PC-3 (cell line): ENCODE measurements around the gene FCRL6. TPM values are rescaled to one million over a fixed set of nuclear protein-coding genes. Genes with fewer than 3 reads are reported as not detected.

ENCODE experiments used
- ATAC-seq: fragments of 200-7000 bp; cut with Tn5 transposase; 2 replicates; pipeline ENCODE4 v1.9.1; 2020; ENCODE audit warnings: mild to moderate bottlenecking, moderate library complexity
- BruUV-seq: library from RNA; stranded (reverse); fragments of 400-500 nt; replicated peaks from 2 replicates; lab custom pipeline; 2021; lab: Mats Ljungman, UMichigan
- CTCF ChIA-PET: fragments of 300-600 bp; sonication (Branson Sonifier 250); formaldehyde crosslinking; loops from one replicate; lab custom pipeline; 2022; ENCODE audit warnings: antibody characterized with exemption; lab: Charles Lee
- POLR2A ChIA-PET: fragments of 300-600 bp; sonication (Branson Sonifier 250); formaldehyde crosslinking; loops from one replicate; lab custom pipeline; 2022; ENCODE audit warnings: antibody characterized with exemption; ENCODE audit not compliant: unreplicated experiment; lab: Charles Lee
- DNase-seq: peaks from one replicate; pipeline ENCODE4 v3.0.0-alpha.2; 2015
- H2AFZ ChIP-seq: fragments of 300-600 bp; sonication (generic); 2 replicates; pipeline ENCODE4 v1.6.0; 2016; ENCODE audit warnings: antibody characterized with exemption, low read length
- H3F3A ChIP-seq: fragments of 300-600 bp; sonication (generic); one replicate; pipeline ENCODE4 v1.6.0; 2017; ENCODE audit warnings: antibody characterized with exemption, low read length, control low read depth, mild to moderate bottlenecking; ENCODE audit not compliant: unreplicated experiment
- H3K27ac ChIP-seq: fragments of 300-600 bp; sonication (generic); 2 replicates; pipeline ENCODE4 v1.5.1; 2016; ENCODE audit warnings: mild to moderate bottlenecking, low read length
- H3K27me3 ChIP-seq: fragments of 300-600 bp; sonication (generic); 2 replicates; pipeline ENCODE4 v1.6.1; 2016; ENCODE audit warnings: low read length, mixed read lengths
- H3K36me3 ChIP-seq: fragments of 300-600 bp; sonication (generic); 2 replicates; pipeline ENCODE4 v1.6.1; 2016; ENCODE audit warnings: low read depth, mixed run types, low read length, mixed read lengths
- H3K4me1 ChIP-seq: fragments of 300-600 bp; sonication (generic); 2 replicates; pipeline ENCODE4 v1.5.1; 2016; ENCODE audit warnings: low read length; ENCODE audit not compliant: insufficient read depth
- H3K4me2 ChIP-seq: fragments of 300-600 bp; sonication (generic); 2 replicates; pipeline ENCODE4 v1.6.0; 2016; ENCODE audit warnings: low read length
- H3K4me3 ChIP-seq: fragments of 300-600 bp; sonication (generic); 2 replicates; pipeline ENCODE4 v1.5.1; 2016; ENCODE audit warnings: mild to moderate bottlenecking, low read length, mixed read lengths
- H3K79me2 ChIP-seq: fragments of 300-600 bp; sonication (generic); 2 replicates; pipeline ENCODE4 v1.6.1; 2017; ENCODE audit warnings: low read length, mixed read lengths
- H3K9ac ChIP-seq: fragments of 300-600 bp; sonication (generic); 2 replicates; pipeline ENCODE4 v1.6.0; 2016; ENCODE audit warnings: mild to moderate bottlenecking, low read length
- H3K9me2 ChIP-seq: fragments of 300-600 bp; sonication (generic); replicated peaks from 2 replicates; pipeline ENCODE4 v1.6.1; 2016; ENCODE audit warnings: mixed run types, low read length, mixed read lengths
- H3K9me3 ChIP-seq: fragments of 300-600 bp; sonication (generic); 2 replicates; pipeline ENCODE4 v1.6.1; 2016; ENCODE audit warnings: low read length, mixed read lengths
- H4K20me1 ChIP-seq: fragments of 300-600 bp; sonication (generic); 2 replicates; pipeline ENCODE4 v1.6.1; 2016; ENCODE audit warnings: low read length, mixed read lengths
- EZH2 ChIP-seq: fragments of 300-600 bp; sonication (generic); IDR thresholded peaks from one replicate; pipeline ENCODE4 v1.6.1; 2017; ENCODE audit warnings: antibody characterized with exemption, mild to moderate bottlenecking, low read length; ENCODE audit not compliant: unreplicated experiment
- EZH2phosphoT487 ChIP-seq: fragments of 300-600 bp; sonication (generic); IDR thresholded peaks from 2 replicates; pipeline ENCODE4 v1.6.1; 2018; ENCODE audit warnings: mild to moderate bottlenecking, antibody characterized with exemption, low read length, borderline replicate concordance
- intact Hi-C: fragments of 100-400 bp; cut with micrococcal nuclease; formaldehyde crosslinking; loops from 2 replicates; pipeline ENCODE4 v1.9.0; 2023
- total RNA-seq: library from RNA; depleted of rRNA; stranded (reverse); fragments of >200 nt; gene quantifications from 2 replicates; pipeline ENCODE4 v1.2.3, GENCODE V29; 2014
- TF ChIP-seq, protein P1 (sequence below): fragments of 300-600 bp; sonication (generic); conservative IDR thresholded peaks from 2 replicates; pipeline ENCODE4 v1.5.1; 2017; ENCODE audit warnings: antibody characterized with exemption, low read depth, mild to moderate bottlenecking, low read length

The FCRL6 gene
- total RNA-seq, 1 experiment from 2014 or later, result not detected

DNA sequence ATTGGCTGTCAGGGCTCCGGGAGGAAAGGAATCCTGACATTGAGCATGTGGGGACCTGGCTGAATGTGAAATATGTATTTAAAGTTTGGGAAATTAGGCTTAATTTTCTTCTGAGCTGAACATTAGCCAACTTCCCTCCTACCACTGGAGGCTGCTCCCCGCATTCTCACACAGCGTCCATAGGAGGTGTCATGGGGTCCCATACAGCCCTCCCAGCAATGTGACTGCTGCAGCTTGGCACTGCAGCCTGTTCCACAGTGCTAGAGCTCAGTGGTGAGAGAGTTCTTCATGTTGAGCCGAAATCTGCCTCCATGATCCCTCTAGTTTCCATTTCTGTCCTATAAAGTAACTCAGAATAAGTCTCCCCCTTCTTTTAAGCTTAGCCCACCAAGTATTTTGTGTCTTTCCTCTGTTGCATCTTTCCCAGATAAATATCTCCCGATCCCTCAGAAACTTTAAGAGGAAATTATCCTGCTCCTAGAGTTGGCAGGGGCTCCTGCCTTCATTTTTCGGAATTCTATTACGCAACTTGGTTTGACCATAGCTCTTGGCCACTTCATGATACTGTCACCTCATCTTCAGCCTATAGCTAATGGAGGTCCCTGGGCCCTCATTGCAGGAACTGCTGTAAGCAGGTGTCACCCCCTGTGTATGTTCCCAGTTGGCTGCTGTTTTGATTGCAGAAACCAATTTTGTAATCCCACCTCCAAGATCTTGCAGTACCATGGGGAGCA lies 2.0 kb downstream of the FCRL6 start:
- Histone ChIP-seq H3K9me2 (no peaks in the 10 kb centered on the region), H3K79me2 (no peaks in the 10 kb centered on the region), H2AFZ (no peak overlapping the region), H4K20me1 (no peaks in the 10 kb centered on the region), H3K9ac (no peak overlapping the region), H3F3A (no peaks in the 10 kb centered on the region), H3K4me3 (no peak overlapping the region), H3K4me2 (no peak overlapping the region), H3K36me3 (no peaks in the 10 kb centered on the region), H3K4me1 (peaks cover 16% of the 10 kb centered on the region), H3K9me3 (no peaks in the 10 kb centered on the region), H3K27me3 (no peaks in the 10 kb centered on the region), H3K27ac (no peak overlapping the region)
- CTCF ChIA-PET, result interaction anchor here (0.6 to 1.5 kb wide), 5 partner anchors 10 to 203 kb away, joined by 3 to 4 read pairs (median 3); no protein-coding TSS in a partner anchor
- DNase-seq (no peak), ATAC-seq (no peak)
- no TSS peak for BruUV-seq
- POLR2A ChIA-PET, result no interaction called here
- intact Hi-C loops, result no loop called here
- no peak for TF ChIP-seq EZH2
- TF ChIP-seq EZH2phosphoT487, result no peak
- TF ChIP-seq, protein P1, sequence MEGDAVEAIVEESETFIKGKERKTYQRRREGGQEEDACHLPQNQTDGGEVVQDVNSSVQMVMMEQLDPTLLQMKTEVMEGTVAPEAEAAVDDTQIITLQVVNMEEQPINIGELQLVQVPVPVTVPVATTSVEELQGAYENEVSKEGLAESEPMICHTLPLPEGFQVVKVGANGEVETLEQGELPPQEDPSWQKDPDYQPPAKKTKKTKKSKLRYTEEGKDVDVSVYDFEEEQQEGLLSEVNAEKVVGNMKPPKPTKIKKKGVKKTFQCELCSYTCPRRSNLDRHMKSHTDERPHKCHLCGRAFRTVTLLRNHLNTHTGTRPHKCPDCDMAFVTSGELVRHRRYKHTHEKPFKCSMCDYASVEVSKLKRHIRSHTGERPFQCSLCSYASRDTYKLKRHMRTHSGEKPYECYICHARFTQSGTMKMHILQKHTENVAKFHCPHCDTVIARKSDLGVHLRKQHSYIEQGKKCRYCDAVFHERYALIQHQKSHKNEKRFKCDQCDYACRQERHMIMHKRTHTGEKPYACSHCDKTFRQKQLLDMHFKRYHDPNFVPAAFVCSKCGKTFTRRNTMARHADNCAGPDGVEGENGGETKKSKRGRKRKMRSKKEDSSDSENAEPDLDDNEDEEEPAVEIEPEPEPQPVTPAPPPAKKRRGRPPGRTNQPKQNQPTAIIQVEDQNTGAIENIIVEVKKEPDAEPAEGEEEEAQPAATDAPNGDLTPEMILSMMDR, result no peak

- peak; percentile 72 for DNase-seq
- Histone ChIP-seq H3K27me3 (no peaks in the 10 kb centered on the region), H3K4me3 (no peak overlapping the region), H3K27ac (no peak overlapping the region), H3K79me2 (no peaks in the 10 kb centered on the region), H3K9me2 (no peaks in the 10 kb centered on the region), H3K9ac (no peak overlapping the region), H3K4me1 (peaks cover 16% of the 10 kb centered on the region), H2AFZ (no peak overlapping the region), H4K20me1 (no peaks in the 10 kb centered on the region), H3K36me3 (no peaks in the 10 kb centered on the region), H3K4me2 (no peak overlapping the region), H3F3A (no peaks in the 10 kb centered on the region), H3K9me3 (no peaks in the 10 kb centered on the region)
- TF ChIP-seq, protein P1, result no peak
- TF ChIP-seq EZH2 (no peak), EZH2phosphoT487 (no peak)
- POLR2A ChIA-PET, result no interaction called here
- CTCF ChIA-PET, result interaction anchor here (0.9 to 1.5 kb wide), 2 partner anchors 86 to 203 kb away, joined by 3 to 4 read pairs; no protein-coding TSS in a partner anchor
- ATAC-seq, result peak; percentile 62
- intact Hi-C loops, result no loop called here
- no TSS peak for BruUV-seq
These were observed 2.8 kb downstream of the FCRL6 start for GRCh38 chr1:159804924-159805323.

GRCh38 chr1:159815926-159816325 lies 13.8 kb downstream of the FCRL6 start:
- no TSS peak for BruUV-seq
- Histone ChIP-seq H4K20me1 (no peaks in the 10 kb centered on the region), H3F3A (peaks cover 8% of the 10 kb centered on the region), H3K4me1 (peaks cover 15% of the 10 kb centered on the region), H3K27me3 (no peaks in the 10 kb centered on the region), H3K4me3 (no peak overlapping the region), H3K79me2 (no peaks in the 10 kb centered on the region), H2AFZ (no peak overlapping the region), H3K9ac (no peak overlapping the region), H3K36me3 (no peaks in the 10 kb centered on the region), H3K27ac (no peak overlapping the region), H3K4me2 (no peak overlapping the region), H3K9me3 (no peaks in the 10 kb centered on the region), H3K9me2 (no peaks in the 10 kb centered on the region)
- CTCF ChIA-PET, result no interaction called here
- POLR2A ChIA-PET, result no interaction called here
- ATAC-seq (no peak), DNase-seq (no peak)
- intact Hi-C loops, result loop anchor here (2.0 kb wide), 1 partner anchor 17 kb away; no protein-coding TSS in a partner anchor
- TF ChIP-seq EZH2 (no peak), EZH2phosphoT487 (no peak)
- TF ChIP-seq, protein P1, result no peak
